HepG2 (cell line): Measurements from ENCODE around the gene ACACA. TPM values are rescaled to one million over a fixed set of nuclear protein-coding genes. Genes with fewer than 3 reads are reported as not detected.
A peak's percentile ranks its signal among the peaks of the same experiment; 100 is the strongest.

Experiments
- CBFB ChIP-seq: sonication (generic); formaldehyde crosslinking; IDR thresholded peaks from 2 replicates; pipeline ENCODE4 v1.4.0; 2020; ENCODE audit warnings: missing genetic modification reagents
- HDAC6 ChIP-seq: fragments of 200-600 bp; sonication (generic); IDR thresholded peaks from 2 replicates; pipeline ENCODE4 v1.7.0; 2017; ENCODE audit warnings: mild to moderate bottlenecking, antibody characterized with exemption, low read length, low read depth
- ZFP1 ChIP-seq: IDR thresholded peaks from 2 replicates; pipeline ENCODE4 v1.6.1; 2016
- polyA plus RNA-seq, 8 experiments: library from polyadenylated mRNA; depleted of rRNA in 3 of 8; stranded (reverse) in 7 of 8; unstranded in 1 of 8; fragments of >200 nt; fragmentation: Illumina TruSeq in 4 of 8; extraction: Trizol in 4 of 8; gene quantifications; 2 replicates each; pipeline versions ENCODE4 v1.2.1 to v1.2.3, GENCODE V29; 2011 to 2016; ENCODE audit warnings: low read depth in 4 of 8, missing spikeins in 1 of 8, mixed read lengths in 1 of 8; ENCODE audit not compliant: insufficient read depth in 1 of 8
- total RNA-seq, 5 experiments: library from RNA; depleted of rRNA; stranded (reverse); fragments of >200 nt; fragmentation: Illumina TruSeq; extraction: Trizol; gene quantifications; 2 replicates each; pipeline ENCODE4 v1.2.3, GENCODE V29; 2016; ENCODE audit warnings: low read depth in 1 of 5
- TF ChIP-seq, protein P1 (sequence below): sonication (generic); formaldehyde crosslinking; IDR thresholded peaks from 2 replicates; pipeline ENCODE4 v1.4.0; 2020; ENCODE audit warnings: missing genetic modification reagents
- TF ChIP-seq, protein P2 (sequence below), 2 experiments: fragments of 450-650 bp in 1 of 2; sonication (generic) in 1 of 2; formaldehyde crosslinking in 1 of 2; IDR thresholded peaks; 2 replicates each; pipeline versions ENCODE4 v1.6.1 to v1.8.0; 2016 to 2022; ENCODE audit warnings: antibody characterized with exemption in 1 of 2, mild to moderate bottlenecking in 1 of 2, missing genetic modification reagents in 1 of 2
- TF ChIP-seq, protein P3 (sequence below): sonication (generic); formaldehyde crosslinking; IDR thresholded peaks from 2 replicates; pipeline ENCODE4 v1.4.0; 2020; ENCODE audit warnings: missing genetic modification reagents, borderline replicate concordance
- TF ChIP-seq, protein P4 (sequence below): sonication (generic); formaldehyde crosslinking; IDR thresholded peaks from 2 replicates; pipeline ENCODE4 v1.5.1; 2020; ENCODE audit warnings: mild to moderate bottlenecking, moderate library complexity, missing genetic modification reagents

The ACACA gene
- total and polyA plus RNA-seq, 2 of the 13 experiments (the other 11 are each of a cell fraction or from before 2014, with no cell fraction given), result 39.2 to 47.2 TPM

DNA sequence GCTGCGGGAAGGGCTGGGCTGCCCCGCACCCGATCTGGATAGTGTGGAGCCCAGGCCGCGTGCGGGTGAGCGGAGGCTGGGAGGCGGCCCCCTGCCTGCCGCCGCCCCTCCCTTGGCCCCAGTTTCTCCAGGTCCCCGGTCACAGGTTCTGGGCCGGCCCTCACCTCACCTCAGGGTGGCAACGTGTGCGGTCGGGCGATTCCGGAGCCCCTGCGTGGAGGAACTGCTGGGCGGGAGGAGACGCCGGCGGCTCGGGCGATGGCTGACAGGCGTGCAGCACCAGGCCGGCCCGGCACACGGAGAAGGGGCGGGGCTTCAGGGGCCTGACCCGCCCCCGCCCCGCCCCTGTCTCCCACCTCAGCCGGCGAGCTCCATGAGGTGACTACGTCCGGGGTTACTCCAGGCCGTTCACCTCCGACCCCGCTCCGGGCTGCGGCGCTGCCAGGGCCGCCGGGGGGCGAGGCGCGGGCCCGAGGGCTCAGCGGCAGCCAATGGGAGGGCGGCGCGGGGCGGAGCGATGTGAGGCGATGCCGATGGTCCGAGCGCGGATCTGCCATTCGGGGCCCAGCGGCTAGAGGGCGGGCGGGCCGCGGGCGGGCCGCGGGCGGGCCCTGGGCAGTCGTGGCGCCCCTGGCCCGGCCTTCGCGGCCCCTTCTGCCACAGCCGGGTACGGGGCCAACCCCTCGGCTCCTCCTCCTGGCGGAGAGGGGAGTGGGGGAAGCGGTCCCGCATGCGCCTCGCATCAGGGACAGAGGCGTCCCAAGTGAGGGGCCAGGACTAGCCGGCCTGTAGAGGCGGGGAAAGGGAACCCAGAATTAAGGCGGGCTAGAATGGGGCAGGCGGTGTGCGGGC is 47.6 kb downstream of the ACACA start (continued):
- TF ChIP-seq, protein P1, sequence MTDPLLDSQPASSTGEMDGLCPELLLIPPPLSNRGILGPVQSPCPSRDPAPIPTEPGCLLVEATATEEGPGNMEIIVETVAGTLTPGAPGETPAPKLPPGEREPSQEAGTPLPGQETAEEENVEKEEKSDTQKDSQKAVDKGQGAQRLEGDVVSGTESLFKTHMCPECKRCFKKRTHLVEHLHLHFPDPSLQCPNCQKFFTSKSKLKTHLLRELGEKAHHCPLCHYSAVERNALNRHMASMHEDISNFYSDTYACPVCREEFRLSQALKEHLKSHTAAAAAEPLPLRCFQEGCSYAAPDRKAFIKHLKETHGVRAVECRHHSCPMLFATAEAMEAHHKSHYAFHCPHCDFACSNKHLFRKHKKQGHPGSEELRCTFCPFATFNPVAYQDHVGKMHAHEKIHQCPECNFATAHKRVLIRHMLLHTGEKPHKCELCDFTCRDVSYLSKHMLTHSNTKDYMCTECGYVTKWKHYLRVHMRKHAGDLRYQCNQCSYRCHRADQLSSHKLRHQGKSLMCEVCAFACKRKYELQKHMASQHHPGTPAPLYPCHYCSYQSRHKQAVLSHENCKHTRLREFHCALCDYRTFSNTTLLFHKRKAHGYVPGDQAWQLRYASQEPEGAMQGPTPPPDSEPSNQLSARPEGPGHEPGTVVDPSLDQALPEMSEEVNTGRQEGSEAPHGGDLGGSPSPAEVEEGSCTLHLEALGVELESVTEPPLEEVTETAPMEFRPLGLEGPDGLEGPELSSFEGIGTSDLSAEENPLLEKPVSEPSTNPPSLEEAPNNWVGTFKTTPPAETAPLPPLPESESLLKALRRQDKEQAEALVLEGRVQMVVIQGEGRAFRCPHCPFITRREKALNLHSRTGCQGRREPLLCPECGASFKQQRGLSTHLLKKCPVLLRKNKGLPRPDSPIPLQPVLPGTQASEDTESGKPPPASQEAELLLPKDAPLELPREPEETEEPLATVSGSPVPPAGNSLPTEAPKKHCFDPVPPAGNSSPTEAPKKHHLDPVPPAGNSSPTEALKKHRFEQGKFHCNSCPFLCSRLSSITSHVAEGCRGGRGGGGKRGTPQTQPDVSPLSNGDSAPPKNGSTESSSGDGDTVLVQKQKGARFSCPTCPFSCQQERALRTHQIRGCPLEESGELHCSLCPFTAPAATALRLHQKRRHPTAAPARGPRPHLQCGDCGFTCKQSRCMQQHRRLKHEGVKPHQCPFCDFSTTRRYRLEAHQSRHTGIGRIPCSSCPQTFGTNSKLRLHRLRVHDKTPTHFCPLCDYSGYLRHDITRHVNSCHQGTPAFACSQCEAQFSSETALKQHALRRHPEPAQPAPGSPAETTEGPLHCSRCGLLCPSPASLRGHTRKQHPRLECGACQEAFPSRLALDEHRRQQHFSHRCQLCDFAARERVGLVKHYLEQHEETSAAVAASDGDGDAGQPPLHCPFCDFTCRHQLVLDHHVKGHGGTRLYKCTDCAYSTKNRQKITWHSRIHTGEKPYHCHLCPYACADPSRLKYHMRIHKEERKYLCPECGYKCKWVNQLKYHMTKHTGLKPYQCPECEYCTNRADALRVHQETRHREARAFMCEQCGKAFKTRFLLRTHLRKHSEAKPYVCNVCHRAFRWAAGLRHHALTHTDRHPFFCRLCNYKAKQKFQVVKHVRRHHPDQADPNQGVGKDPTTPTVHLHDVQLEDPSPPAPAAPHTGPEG (CRISPR knock-in tag), result peak; percentile 98
- TF ChIP-seq, protein P2, sequence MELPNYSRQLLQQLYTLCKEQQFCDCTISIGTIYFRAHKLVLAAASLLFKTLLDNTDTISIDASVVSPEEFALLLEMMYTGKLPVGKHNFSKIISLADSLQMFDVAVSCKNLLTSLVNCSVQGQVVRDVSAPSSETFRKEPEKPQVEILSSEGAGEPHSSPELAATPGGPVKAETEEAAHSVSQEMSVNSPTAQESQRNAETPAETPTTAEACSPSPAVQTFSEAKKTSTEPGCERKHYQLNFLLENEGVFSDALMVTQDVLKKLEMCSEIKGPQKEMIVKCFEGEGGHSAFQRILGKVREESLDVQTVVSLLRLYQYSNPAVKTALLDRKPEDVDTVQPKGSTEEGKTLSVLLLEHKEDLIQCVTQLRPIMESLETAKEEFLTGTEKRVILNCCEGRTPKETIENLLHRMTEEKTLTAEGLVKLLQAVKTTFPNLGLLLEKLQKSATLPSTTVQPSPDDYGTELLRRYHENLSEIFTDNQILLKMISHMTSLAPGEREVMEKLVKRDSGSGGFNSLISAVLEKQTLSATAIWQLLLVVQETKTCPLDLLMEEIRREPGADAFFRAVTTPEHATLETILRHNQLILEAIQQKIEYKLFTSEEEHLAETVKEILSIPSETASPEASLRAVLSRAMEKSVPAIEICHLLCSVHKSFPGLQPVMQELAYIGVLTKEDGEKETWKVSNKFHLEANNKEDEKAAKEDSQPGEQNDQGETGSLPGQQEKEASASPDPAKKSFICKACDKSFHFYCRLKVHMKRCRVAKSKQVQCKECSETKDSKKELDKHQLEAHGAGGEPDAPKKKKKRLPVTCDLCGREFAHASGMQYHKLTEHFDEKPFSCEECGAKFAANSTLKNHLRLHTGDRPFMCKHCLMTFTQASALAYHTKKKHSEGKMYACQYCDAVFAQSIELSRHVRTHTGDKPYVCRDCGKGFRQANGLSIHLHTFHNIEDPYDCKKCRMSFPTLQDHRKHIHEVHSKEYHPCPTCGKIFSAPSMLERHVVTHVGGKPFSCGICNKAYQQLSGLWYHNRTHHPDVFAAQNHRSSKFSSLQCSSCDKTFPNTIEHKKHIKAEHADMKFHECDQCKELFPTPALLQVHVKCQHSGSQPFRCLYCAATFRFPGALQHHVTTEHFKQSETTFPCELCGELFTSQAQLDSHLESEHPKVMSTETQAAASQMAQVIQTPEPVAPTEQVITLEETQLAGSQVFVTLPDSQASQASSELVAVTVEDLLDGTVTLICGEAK (IDR thresholded peaks at IDR 0.05), result no peak
- TF ChIP-seq, protein P2 (CRISPR knock-in tag; IDR thresholded peaks at IDR 0.05), result peak; percentile 37; the same call in 1 of the 2 replicates
- TF ChIP-seq, protein P3, sequence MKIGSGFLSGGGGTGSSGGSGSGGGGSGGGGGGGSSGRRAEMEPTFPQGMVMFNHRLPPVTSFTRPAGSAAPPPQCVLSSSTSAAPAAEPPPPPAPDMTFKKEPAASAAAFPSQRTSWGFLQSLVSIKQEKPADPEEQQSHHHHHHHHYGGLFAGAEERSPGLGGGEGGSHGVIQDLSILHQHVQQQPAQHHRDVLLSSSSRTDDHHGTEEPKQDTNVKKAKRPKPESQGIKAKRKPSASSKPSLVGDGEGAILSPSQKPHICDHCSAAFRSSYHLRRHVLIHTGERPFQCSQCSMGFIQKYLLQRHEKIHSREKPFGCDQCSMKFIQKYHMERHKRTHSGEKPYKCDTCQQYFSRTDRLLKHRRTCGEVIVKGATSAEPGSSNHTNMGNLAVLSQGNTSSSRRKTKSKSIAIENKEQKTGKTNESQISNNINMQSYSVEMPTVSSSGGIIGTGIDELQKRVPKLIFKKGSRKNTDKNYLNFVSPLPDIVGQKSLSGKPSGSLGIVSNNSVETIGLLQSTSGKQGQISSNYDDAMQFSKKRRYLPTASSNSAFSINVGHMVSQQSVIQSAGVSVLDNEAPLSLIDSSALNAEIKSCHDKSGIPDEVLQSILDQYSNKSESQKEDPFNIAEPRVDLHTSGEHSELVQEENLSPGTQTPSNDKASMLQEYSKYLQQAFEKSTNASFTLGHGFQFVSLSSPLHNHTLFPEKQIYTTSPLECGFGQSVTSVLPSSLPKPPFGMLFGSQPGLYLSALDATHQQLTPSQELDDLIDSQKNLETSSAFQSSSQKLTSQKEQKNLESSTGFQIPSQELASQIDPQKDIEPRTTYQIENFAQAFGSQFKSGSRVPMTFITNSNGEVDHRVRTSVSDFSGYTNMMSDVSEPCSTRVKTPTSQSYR (CRISPR knock-in tag), result peak; percentile 33; the same call in 1 of the 2 replicates
- no peak for TF ChIP-seq ZFP1 (CRISPR knock-in tag)
- peak; percentile 33; the same call in 1 of the 2 replicates for TF ChIP-seq CBFB (CRISPR knock-in tag)
- TF ChIP-seq, protein P4, sequence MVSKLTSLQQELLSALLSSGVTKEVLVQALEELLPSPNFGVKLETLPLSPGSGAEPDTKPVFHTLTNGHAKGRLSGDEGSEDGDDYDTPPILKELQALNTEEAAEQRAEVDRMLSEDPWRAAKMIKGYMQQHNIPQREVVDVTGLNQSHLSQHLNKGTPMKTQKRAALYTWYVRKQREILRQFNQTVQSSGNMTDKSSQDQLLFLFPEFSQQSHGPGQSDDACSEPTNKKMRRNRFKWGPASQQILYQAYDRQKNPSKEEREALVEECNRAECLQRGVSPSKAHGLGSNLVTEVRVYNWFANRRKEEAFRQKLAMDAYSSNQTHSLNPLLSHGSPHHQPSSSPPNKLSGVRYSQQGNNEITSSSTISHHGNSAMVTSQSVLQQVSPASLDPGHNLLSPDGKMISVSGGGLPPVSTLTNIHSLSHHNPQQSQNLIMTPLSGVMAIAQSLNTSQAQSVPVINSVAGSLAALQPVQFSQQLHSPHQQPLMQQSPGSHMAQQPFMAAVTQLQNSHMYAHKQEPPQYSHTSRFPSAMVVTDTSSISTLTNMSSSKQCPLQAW (CRISPR knock-in tag), result no peak
- no peak for TF ChIP-seq HDAC6
